HepG2 (cell line): ENCODE measurements around the gene EFEMP2. TPM values are rescaled to one million over a fixed set of nuclear protein-coding genes. Genes with fewer than 3 reads are reported as not detected.
A peak's percentile ranks its signal among the peaks of the same experiment; 100 is the strongest.

Source experiments
- AGO2 ChIP-seq: fragments of 200-400 bp; formaldehyde crosslinking; optimal IDR thresholded peaks from 2 replicates; pipeline ENCODE3; 2017; ENCODE audit warnings: mild to moderate bottlenecking, low read depth, low read length, moderate library complexity
- CENPX ChIP-seq: sonication (generic); formaldehyde crosslinking; IDR thresholded peaks from 2 replicates; pipeline ENCODE4 v1.9.0; 2021; ENCODE audit warnings: mild to moderate bottlenecking, missing genetic modification reagents, moderate library complexity
- FOXK1 ChIP-seq: sonication (generic); formaldehyde crosslinking; IDR thresholded peaks from 2 replicates; pipeline ENCODE4 v1.4.0; 2020; ENCODE audit warnings: low read depth, missing genetic modification reagents, borderline replicate concordance
- HDAC1 ChIP-seq: sonication (generic); formaldehyde crosslinking; IDR thresholded peaks from 2 replicates; pipeline ENCODE4 v1.5.1; 2020; ENCODE audit warnings: mild to moderate bottlenecking, missing genetic modification reagents
- HIVEP1 ChIP-seq: sonication (generic); formaldehyde crosslinking; IDR thresholded peaks from 2 replicates; pipeline ENCODE4 v1.4.0; 2020; ENCODE audit warnings: mild to moderate bottlenecking, missing genetic modification reagents
- KLF11 ChIP-seq: IDR thresholded peaks from 2 replicates; pipeline ENCODE4 v1.6.1; 2016; ENCODE audit warnings: missing compliant biosample characterization
- NCOA2 ChIP-seq: sonication (generic); formaldehyde crosslinking; IDR thresholded peaks from 2 replicates; pipeline ENCODE4 v1.8.0; 2022; ENCODE audit warnings: inconsistent platforms
- NPAS2 ChIP-seq: sonication (generic); formaldehyde crosslinking; IDR thresholded peaks from 2 replicates; pipeline ENCODE4 v1.8.0; 2022; ENCODE audit warnings: mild to moderate bottlenecking, missing genetic modification reagents, borderline replicate concordance
- NRL ChIP-seq: sonication (generic); formaldehyde crosslinking; IDR thresholded peaks from 2 replicates; pipeline ENCODE4 v1.5.0; 2020; ENCODE audit warnings: missing genetic modification reagents, mild to moderate bottlenecking, moderate library complexity, borderline replicate concordance
- REPIN1 ChIP-seq: sonication (generic); formaldehyde crosslinking; IDR thresholded peaks from 2 replicates; pipeline ENCODE4 v1.8.0; 2022; ENCODE audit warnings: missing genetic modification reagents, low read depth, mild to moderate bottlenecking, borderline replicate concordance
- SIN3B ChIP-seq: fragments of 150-350 bp; IDR thresholded peaks from 2 replicates; pipeline ENCODE4 v1.6.1; 2014; ENCODE audit warnings: low read length
- SMAD3 ChIP-seq: sonication (generic); formaldehyde crosslinking; IDR thresholded peaks from 2 replicates; pipeline ENCODE4 v1.4.0; 2020; ENCODE audit warnings: missing genetic modification reagents
- SPEN ChIP-seq: sonication (generic); formaldehyde crosslinking; IDR thresholded peaks from 2 replicates; pipeline ENCODE4 v1.5.1; 2020; ENCODE audit warnings: low read depth, mild to moderate bottlenecking, missing genetic modification reagents
- TSC22D2 ChIP-seq: sonication (generic); formaldehyde crosslinking; IDR thresholded peaks from 2 replicates; pipeline ENCODE4 v1.5.1; 2020; ENCODE audit warnings: missing genetic modification reagents, mild to moderate bottlenecking, borderline replicate concordance
- YEATS4 ChIP-seq: sonication (generic); formaldehyde crosslinking; IDR thresholded peaks from 2 replicates; pipeline ENCODE4 v1.4.0; 2020; ENCODE audit warnings: missing genetic modification reagents, borderline replicate concordance
- YY1 ChIP-seq: IDR thresholded peaks from 2 replicates; pipeline ENCODE4 v1.6.1; 2011; ENCODE audit warnings: low read length, low read depth, moderate library complexity, mild to moderate bottlenecking; ENCODE audit not compliant: insufficient read depth, insufficient replicate concordance
- ZFP37 ChIP-seq: sonication (generic); formaldehyde crosslinking; IDR thresholded peaks from 2 replicates; pipeline ENCODE4 v1.4.0; 2020; ENCODE audit warnings: missing genetic modification reagents, borderline replicate concordance
- ZNF160 ChIP-seq: sonication (generic); formaldehyde crosslinking; IDR thresholded peaks from 2 replicates; pipeline ENCODE4 v1.8.0; 2022; ENCODE audit warnings: mild to moderate bottlenecking, inconsistent platforms, missing genetic modification reagents
- ZNF260 ChIP-seq: sonication (generic); formaldehyde crosslinking; IDR thresholded peaks from 2 replicates; pipeline ENCODE4 v1.4.0; 2020; ENCODE audit warnings: missing genetic modification reagents, low read depth, mild to moderate bottlenecking, borderline replicate concordance
- ZNF430 ChIP-seq: sonication (generic); formaldehyde crosslinking; IDR thresholded peaks from 2 replicates; pipeline ENCODE4 v1.9.0; 2021; ENCODE audit warnings: mild to moderate bottlenecking, missing genetic modification reagents
- polyA plus RNA-seq, 8 experiments: library from polyadenylated mRNA; depleted of rRNA in 3 of 8; stranded (reverse) in 7 of 8; unstranded in 1 of 8; fragments of >200 nt; fragmentation: Illumina TruSeq in 4 of 8; extraction: Trizol in 4 of 8; gene quantifications; 2 replicates each; pipeline versions ENCODE4 v1.2.1 to v1.2.3, GENCODE V29; 2011 to 2016; ENCODE audit warnings: low read depth in 4 of 8, missing spikeins in 1 of 8, mixed read lengths in 1 of 8; ENCODE audit not compliant: insufficient read depth in 1 of 8
- total RNA-seq, 5 experiments: library from RNA; depleted of rRNA; stranded (reverse); fragments of >200 nt; fragmentation: Illumina TruSeq; extraction: Trizol; gene quantifications; 2 replicates each; pipeline ENCODE4 v1.2.3, GENCODE V29; 2016; ENCODE audit warnings: low read depth in 1 of 5
- TF ChIP-seq, protein P1 (sequence below): sonication (generic); formaldehyde crosslinking; IDR thresholded peaks from 2 replicates; pipeline ENCODE4 v1.8.0; 2022; ENCODE audit warnings: missing genetic modification reagents, mild to moderate bottlenecking, moderate library complexity, borderline replicate concordance
- TF ChIP-seq, protein P2 (sequence below): sonication (generic); formaldehyde crosslinking; IDR thresholded peaks from 2 replicates; pipeline ENCODE4 v1.4.0; 2020; ENCODE audit warnings: mild to moderate bottlenecking, missing genetic modification reagents
- TF ChIP-seq, protein P3 (sequence below), 2 experiments: IDR thresholded peaks; 2 replicates each; pipeline ENCODE4 v1.6.1; 2011 to 2012; ENCODE audit warnings: low read length in 2 of 2, borderline replicate concordance in 1 of 2, low read depth in 1 of 2, mild to moderate bottlenecking in 1 of 2, moderate library complexity in 1 of 2

Gene EFEMP2
- total and polyA plus RNA-seq, 2 of the 13 experiments (the other 11 are each of a cell fraction or from before 2014, with no cell fraction given), result 7.4 to 29.7 TPM

GRCh38 chr11:65888163-65888814 lies 15.7 kb upstream of the EFEMP2 start, which contains the start of gene FIBP (continued):
- TF ChIP-seq HIVEP1 (CRISPR knock-in tag) (peak; percentile 55; the same call in 1 of the 2 replicates), SIN3B (no peak), NRL (CRISPR knock-in tag) (peak; percentile 29; the same call in 1 of the 2 replicates), CENPX (CRISPR knock-in tag) (no peak), ZNF160 (no peak), TSC22D2 (CRISPR knock-in tag) (no peak), FOXK1 (CRISPR knock-in tag) (peak; percentile 83), HDAC1 (CRISPR knock-in tag) (peak; percentile 91), REPIN1 (CRISPR knock-in tag) (peak; percentile 69), SMAD3 (peak; percentile 59; the same call in 1 of the 2 replicates), NPAS2 (CRISPR knock-in tag) (no peak), AGO2 (peak; percentile 69), ZNF260 (CRISPR knock-in tag) (no peak), ZFP37 (no peak), ZNF430 (CRISPR knock-in tag) (peak; percentile 79), SPEN (CRISPR knock-in tag) (no peak), NCOA2 (CRISPR knock-in tag) (0 out of 2 replicates have a peak, but pooled peaks have one; percentile 8), YY1 (peak; percentile 89), KLF11 (CRISPR knock-in tag) (no peak; the same call in 1 of the 2 replicates), YEATS4 (CRISPR knock-in tag) (peak; percentile 85; the same call in 1 of the 2 replicates)
- TF ChIP-seq, protein P1, sequence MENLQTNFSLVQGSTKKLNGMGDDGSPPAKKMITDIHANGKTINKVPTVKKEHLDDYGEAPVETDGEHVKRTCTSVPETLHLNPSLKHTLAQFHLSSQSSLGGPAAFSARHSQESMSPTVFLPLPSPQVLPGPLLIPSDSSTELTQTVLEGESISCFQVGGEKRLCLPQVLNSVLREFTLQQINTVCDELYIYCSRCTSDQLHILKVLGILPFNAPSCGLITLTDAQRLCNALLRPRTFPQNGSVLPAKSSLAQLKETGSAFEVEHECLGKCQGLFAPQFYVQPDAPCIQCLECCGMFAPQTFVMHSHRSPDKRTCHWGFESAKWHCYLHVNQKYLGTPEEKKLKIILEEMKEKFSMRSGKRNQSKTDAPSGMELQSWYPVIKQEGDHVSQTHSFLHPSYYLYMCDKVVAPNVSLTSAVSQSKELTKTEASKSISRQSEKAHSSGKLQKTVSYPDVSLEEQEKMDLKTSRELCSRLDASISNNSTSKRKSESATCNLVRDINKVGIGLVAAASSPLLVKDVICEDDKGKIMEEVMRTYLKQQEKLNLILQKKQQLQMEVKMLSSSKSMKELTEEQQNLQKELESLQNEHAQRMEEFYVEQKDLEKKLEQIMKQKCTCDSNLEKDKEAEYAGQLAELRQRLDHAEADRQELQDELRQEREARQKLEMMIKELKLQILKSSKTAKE, result no peak; the same call in 1 of the 2 replicates
- TF ChIP-seq, protein P2, sequence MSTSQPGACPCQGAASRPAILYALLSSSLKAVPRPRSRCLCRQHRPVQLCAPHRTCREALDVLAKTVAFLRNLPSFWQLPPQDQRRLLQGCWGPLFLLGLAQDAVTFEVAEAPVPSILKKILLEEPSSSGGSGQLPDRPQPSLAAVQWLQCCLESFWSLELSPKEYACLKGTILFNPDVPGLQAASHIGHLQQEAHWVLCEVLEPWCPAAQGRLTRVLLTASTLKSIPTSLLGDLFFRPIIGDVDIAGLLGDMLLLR (CRISPR knock-in tag), result no peak
- TF ChIP-seq, protein P3, sequence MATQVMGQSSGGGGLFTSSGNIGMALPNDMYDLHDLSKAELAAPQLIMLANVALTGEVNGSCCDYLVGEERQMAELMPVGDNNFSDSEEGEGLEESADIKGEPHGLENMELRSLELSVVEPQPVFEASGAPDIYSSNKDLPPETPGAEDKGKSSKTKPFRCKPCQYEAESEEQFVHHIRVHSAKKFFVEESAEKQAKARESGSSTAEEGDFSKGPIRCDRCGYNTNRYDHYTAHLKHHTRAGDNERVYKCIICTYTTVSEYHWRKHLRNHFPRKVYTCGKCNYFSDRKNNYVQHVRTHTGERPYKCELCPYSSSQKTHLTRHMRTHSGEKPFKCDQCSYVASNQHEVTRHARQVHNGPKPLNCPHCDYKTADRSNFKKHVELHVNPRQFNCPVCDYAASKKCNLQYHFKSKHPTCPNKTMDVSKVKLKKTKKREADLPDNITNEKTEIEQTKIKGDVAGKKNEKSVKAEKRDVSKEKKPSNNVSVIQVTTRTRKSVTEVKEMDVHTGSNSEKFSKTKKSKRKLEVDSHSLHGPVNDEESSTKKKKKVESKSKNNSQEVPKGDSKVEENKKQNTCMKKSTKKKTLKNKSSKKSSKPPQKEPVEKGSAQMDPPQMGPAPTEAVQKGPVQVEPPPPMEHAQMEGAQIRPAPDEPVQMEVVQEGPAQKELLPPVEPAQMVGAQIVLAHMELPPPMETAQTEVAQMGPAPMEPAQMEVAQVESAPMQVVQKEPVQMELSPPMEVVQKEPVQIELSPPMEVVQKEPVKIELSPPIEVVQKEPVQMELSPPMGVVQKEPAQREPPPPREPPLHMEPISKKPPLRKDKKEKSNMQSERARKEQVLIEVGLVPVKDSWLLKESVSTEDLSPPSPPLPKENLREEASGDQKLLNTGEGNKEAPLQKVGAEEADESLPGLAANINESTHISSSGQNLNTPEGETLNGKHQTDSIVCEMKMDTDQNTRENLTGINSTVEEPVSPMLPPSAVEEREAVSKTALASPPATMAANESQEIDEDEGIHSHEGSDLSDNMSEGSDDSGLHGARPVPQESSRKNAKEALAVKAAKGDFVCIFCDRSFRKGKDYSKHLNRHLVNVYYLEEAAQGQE (IDR thresholded peaks at IDR 0.05; ENCODE audit: borderline replicate concordance in 1 of 2, low read depth in 1 of 2, low read length in 2 of 2), result peak in 1 of 2 experiments; percentile 28; a peak in 1 of 4 replicates
